ENCODE measurements around the gene C19orf25.

The C19orf25 gene

DNA sequence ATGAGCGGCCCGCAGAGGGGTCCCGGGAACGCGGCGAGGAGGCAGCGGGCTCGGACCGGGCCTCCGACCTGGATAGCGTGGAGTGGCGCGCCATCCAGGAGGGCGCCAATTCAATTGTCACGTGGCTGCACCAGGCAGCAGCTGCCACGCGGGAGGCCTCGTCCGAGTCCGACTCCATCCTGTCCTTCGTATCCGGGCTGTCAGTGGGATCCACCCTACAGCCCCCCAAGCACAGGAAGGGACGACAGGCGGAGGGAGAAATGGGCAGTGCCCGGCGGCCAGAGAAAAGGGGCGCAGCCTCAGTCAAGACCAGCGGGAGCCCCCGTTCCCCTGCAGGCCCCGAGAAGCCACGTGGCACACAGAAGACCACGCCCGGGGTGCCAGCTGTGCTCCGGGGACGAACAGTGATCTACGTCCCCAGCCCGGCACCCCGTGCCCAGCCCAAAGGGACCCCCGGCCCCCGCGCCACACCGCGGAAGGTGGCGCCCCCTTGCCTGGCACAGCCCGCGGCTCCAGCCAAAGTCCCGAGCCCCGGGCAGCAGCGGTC, 10.7 kb downstream of the C19orf25 start:
- TF ChIP-seq, protein P1, sequence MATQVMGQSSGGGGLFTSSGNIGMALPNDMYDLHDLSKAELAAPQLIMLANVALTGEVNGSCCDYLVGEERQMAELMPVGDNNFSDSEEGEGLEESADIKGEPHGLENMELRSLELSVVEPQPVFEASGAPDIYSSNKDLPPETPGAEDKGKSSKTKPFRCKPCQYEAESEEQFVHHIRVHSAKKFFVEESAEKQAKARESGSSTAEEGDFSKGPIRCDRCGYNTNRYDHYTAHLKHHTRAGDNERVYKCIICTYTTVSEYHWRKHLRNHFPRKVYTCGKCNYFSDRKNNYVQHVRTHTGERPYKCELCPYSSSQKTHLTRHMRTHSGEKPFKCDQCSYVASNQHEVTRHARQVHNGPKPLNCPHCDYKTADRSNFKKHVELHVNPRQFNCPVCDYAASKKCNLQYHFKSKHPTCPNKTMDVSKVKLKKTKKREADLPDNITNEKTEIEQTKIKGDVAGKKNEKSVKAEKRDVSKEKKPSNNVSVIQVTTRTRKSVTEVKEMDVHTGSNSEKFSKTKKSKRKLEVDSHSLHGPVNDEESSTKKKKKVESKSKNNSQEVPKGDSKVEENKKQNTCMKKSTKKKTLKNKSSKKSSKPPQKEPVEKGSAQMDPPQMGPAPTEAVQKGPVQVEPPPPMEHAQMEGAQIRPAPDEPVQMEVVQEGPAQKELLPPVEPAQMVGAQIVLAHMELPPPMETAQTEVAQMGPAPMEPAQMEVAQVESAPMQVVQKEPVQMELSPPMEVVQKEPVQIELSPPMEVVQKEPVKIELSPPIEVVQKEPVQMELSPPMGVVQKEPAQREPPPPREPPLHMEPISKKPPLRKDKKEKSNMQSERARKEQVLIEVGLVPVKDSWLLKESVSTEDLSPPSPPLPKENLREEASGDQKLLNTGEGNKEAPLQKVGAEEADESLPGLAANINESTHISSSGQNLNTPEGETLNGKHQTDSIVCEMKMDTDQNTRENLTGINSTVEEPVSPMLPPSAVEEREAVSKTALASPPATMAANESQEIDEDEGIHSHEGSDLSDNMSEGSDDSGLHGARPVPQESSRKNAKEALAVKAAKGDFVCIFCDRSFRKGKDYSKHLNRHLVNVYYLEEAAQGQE (IDR thresholded peaks at IDR 0.05; ENCODE audit: low read depth) = no peak
- TF ChIP-seq TCF12 (IDR thresholded peaks at IDR 0.05; ENCODE audit: low read depth) = no peak
- TF ChIP-seq CREB1 (IDR thresholded peaks at IDR 0.05; ENCODE audit: low read depth) = no peak
- TF ChIP-seq CEBPB (IDR thresholded peaks at IDR 0.05) = no peak
- TF ChIP-seq, protein P2, sequence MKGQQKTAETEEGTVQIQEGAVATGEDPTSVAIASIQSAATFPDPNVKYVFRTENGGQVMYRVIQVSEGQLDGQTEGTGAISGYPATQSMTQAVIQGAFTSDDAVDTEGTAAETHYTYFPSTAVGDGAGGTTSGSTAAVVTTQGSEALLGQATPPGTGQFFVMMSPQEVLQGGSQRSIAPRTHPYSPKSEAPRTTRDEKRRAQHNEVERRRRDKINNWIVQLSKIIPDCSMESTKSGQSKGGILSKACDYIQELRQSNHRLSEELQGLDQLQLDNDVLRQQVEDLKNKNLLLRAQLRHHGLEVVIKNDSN (IDR thresholded peaks at IDR 0.05) = peak; percentile 58; the same call in 1 of the 2 replicates
- peak; percentile 72 for TF ChIP-seq MAX (IDR thresholded peaks at IDR 0.05)
- TF ChIP-seq ZBTB7A (IDR thresholded peaks at IDR 0.05; ENCODE audit: low read depth) = peak; percentile 61; the same call in 1 of the 2 replicates
- no peak for TF ChIP-seq RAD21 (IDR thresholded peaks at IDR 0.05; ENCODE audit: low read depth)

GRCh38 chr19:1467490-1468273, 11.3 kb downstream of the C19orf25 start:
- TF ChIP-seq ZBTB7A (IDR thresholded peaks at IDR 0.05; ENCODE audit: low read depth) (no peak), RAD21 (IDR thresholded peaks at IDR 0.05; ENCODE audit: low read depth) (no peak), FOXM1 (IDR thresholded peaks at IDR 0.05; ENCODE audit: borderline replicate concordance, low read depth) (no peak), CREB1 (IDR thresholded peaks at IDR 0.05; ENCODE audit: low read depth) (no peak), NFIC (IDR thresholded peaks at IDR 0.05) (no peak), EGR1 (IDR thresholded peaks at IDR 0.05) (no peak), YY1 (IDR thresholded peaks at IDR 0.05; ENCODE audit: low read depth) (no peak), TAF1 (IDR thresholded peaks at IDR 0.05; ENCODE audit: low read depth) (no peak), CEBPB (IDR thresholded peaks at IDR 0.05) (no peak), TCF12 (IDR thresholded peaks at IDR 0.05; ENCODE audit: low read depth) (no peak), MAX (IDR thresholded peaks at IDR 0.05) (no peak)
- TF ChIP-seq, protein P2 (IDR thresholded peaks at IDR 0.05) = no peak
- TF ChIP-seq, protein P1 (IDR thresholded peaks at IDR 0.05; ENCODE audit: low read depth) = no peak

- no peak for TF ChIP-seq NFIC (IDR thresholded peaks at IDR 0.05)
- TF ChIP-seq RAD21 (IDR thresholded peaks at IDR 0.05; ENCODE audit: low read depth) = no peak
- no peak for TF ChIP-seq YY1 (IDR thresholded peaks at IDR 0.05; ENCODE audit: low read depth)
- no peak for TF ChIP-seq CREB1 (IDR thresholded peaks at IDR 0.05; ENCODE audit: low read depth)
- no peak for TF ChIP-seq ZBTB7A (IDR thresholded peaks at IDR 0.05; ENCODE audit: low read depth)
- no peak for TF ChIP-seq TAF1 (IDR thresholded peaks at IDR 0.05; ENCODE audit: low read depth)
Observed at GRCh38 chr19:1467215-1467489, 11.9 kb downstream of the C19orf25 start.

GRCh38 chr19:1466461-1467214, 12.4 kb downstream of the C19orf25 start:
- TF ChIP-seq CEBPB (IDR thresholded peaks at IDR 0.05) (no peak), YY1 (IDR thresholded peaks at IDR 0.05; ENCODE audit: low read depth) (no peak), MAX (IDR thresholded peaks at IDR 0.05) (no peak), CREB1 (IDR thresholded peaks at IDR 0.05; ENCODE audit: low read depth) (no peak), EP300 (IDR thresholded peaks at IDR 0.05; ENCODE audit: borderline replicate concordance) (no peak), NFIC (IDR thresholded peaks at IDR 0.05) (no peak), EGR1 (IDR thresholded peaks at IDR 0.05) (no peak), TEAD4 (IDR thresholded peaks at IDR 0.05) (no peak), TCF12 (IDR thresholded peaks at IDR 0.05; ENCODE audit: low read depth) (no peak), RAD21 (IDR thresholded peaks at IDR 0.05; ENCODE audit: low read depth) (no peak), FOXM1 (IDR thresholded peaks at IDR 0.05; ENCODE audit: borderline replicate concordance, low read depth) (no peak)
- TF ChIP-seq, protein P1 (IDR thresholded peaks at IDR 0.05; ENCODE audit: low read depth) = no peak
- TF ChIP-seq, protein P2 (IDR thresholded peaks at IDR 0.05) = no peak
